Esophagus mucosa (tissue), 1 donor: Measurements from ENCODE around the gene MTX2. TPM values are rescaled to one million over a fixed set of nuclear protein-coding genes. Genes with fewer than 3 reads are reported as not detected.

Source experiments
- ATAC-seq: fragments of 200-7000 bp; cut with Tn5 transposase; one replicate; pipeline ENCODE4 v1.9.1; 2020
- total RNA-seq: library from RNA; stranded (reverse); gene quantifications from one replicate; pipeline ENCODE4 v1.2.4, GENCODE V29; 2023
- donor health status: DM: yes; HTN: yes; CAD: no.

MTX2 gene
- total RNA-seq, 1 donor from 2014 or later = 25.5 TPM

GRCh38 chr2:176380341-176380740 lies 111.1 kb downstream of the MTX2 start:
- ATAC-seq = no peak

- ATAC-seq = no peak
These were observed 113.9 kb downstream of the MTX2 start for GRCh38 chr2:176383100-176383499.

GRCh38 chr2:176383836-176384442 lies 114.7 kb downstream of the MTX2 start:
- ATAC-seq = no peak

GRCh38 chr2:176385219-176385759 lies 116.0 kb downstream of the MTX2 start:
- no peak for ATAC-seq

GRCh38 chr2:176385838-176386237 lies 116.6 kb downstream of the MTX2 start:
- no peak for ATAC-seq

Other genes starting within 250 kb of the MTX2 start
- not detected for gene EVX2, start 185.5 kb upstream of the MTX2 start, total RNA-seq
- not detected for gene HOXD13, start 176.7 kb upstream of the MTX2 start, total RNA-seq
- not detected for gene HOXD12, start 169.6 kb upstream of the MTX2 start, total RNA-seq
- not detected for gene HOXD11, start 162.2 kb upstream of the MTX2 start, total RNA-seq
- gene HOXD10, start 152.7 kb upstream of the MTX2 start, total RNA-seq = 0.24 TPM
- gene HOXD9, start 146.7 kb upstream of the MTX2 start, total RNA-seq = 1.1 TPM
- 0.88 TPM for gene HOXD8, start 139.7 kb upstream of the MTX2 start, total RNA-seq
- 0.36 TPM for gene HOXD4, start 117.9 kb upstream of the MTX2 start, total RNA-seq
- 0.52 TPM for gene HOXD3, start 112.1 kb upstream of the MTX2 start, total RNA-seq
- 0.16 TPM for gene HOXD1, start 80.8 kb upstream of the MTX2 start, total RNA-seq